GM18868 (cell line): ENCODE results near the gene CXCL14.

Source experiments
- ATAC-seq: cut with Tn5 transposase; IDR thresholded peaks from one replicate; pipeline ENCODE4 v1.9.1; 2021; ENCODE audit warnings: mild to moderate bottlenecking, moderate library complexity; ENCODE audit not compliant: unreplicated experiment

The CXCL14 gene, protein sequence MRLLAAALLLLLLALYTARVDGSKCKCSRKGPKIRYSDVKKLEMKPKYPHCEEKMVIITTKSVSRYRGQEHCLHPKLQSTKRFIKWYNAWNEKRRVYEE

DNA sequence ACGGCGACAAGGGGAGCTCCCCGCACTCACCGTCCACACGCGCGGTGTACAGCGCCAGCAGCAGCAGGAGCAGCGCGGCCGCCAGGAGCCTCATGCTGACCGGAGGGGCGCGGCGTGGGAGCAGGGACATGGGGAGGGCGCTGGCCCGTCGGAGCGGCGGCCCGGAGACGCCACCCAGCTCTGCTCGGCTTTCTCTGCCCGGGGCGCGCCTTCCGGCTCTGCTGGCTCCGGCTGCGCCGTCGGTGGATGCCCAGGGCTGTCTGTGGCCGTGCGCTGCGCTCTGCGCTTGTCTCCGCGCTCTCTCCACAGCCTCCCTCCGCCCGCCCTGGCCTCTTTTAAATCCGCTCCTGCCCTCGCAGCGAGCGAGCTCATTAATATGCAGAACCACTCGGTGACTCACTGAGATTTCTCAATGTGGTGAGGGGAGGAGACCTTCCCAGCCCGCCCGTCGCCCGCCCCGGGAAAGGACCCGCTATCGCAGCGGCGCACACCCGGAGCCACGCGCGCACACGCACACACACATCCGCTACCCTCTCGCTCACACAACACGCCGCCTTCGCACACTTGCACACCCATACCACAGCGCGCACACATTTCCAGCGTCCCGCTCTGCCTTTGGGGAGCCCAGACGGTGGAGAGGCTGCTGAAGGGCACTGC is at the start of gene CXCL14:
CXCL14 (minus strand) TSS at position 307 of the 657 bp plus-strand sequence; CDS start at position 94, 213 bp downstream.
- ATAC-seq, result no peak

DNA sequence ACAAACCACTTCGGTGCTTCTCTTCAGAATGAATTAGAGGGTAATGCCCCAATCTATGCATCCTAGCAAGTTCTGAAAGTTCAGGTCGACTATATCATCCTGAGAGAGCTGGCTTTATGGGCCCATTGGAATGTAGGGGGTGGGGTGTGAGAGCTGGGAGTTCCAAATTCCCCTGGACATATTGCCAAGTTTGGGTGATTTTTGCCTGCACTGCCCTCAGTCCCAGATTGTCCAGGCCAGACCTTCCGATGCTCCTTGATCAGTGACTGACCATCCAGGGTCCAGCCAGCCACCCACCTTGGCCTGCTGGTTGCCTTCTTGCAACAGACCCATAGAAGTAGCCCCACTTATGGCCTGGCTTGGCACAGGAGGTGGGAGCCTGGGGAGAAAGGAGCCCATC is 47.8 kb upstream of the CXCL14 start:
- ATAC-seq, result no peak

DNA sequence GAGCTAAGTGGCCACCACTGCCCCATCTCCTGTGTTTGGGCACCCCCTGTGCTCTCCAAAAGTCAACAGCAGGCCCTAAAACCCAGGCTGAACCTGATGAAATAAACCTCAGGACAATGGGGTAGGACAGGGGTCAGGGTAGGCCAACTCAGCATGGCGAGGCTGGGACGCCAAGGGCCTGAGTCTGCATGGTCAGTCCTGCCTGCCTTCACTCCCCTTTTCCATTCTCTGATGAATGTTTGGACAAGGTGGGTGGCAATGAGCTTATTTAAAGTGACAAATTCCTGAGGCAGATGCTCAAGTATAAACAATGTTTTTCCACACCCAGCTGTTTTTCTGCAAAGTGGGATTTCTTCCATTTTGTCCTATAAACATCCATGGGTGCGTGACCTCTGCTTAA is 47.2 kb upstream of the CXCL14 start:
- ATAC-seq, result no peak

DNA sequence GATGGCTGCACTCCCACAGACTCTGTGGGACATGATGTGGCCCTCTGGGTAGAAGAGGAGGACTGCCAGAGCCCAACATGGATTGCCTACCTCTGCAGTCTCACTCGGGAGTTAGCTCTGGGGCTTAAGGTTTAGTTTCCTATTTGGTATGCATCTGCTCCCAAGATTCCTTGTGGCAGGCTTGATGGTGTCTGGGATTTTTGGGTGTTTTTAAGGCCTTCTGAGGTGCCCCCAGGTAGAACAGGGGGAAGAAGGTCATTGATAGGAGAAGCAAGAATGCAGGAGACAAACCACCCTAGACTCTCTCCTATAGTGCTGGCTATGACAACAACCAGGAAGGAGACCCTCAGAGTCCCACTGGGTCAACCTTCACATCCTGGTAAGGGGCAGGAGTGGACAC is 46.7 kb upstream of the CXCL14 start:
- ATAC-seq, result no peak

DNA sequence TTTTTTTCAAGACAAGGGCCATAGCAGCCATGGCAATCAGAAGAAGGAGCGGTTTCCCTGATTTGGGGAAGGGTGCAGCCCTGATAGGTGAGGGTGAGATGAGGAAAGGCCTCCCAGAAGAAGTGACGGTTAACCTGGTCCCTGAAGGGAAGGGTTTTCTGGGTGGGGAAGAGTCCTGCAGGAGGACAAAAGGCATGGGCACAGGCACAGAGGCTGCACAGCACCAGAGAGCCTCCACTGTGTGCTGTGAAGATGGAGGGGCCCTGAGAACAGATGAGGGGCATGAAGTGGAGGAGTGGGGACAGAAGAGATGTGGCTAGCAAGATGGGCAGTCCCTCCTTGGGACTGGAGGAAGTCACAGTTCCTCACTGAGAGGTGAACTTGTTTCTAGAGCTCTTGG is 46.3 kb upstream of the CXCL14 start:
- ATAC-seq, result no peak

DNA sequence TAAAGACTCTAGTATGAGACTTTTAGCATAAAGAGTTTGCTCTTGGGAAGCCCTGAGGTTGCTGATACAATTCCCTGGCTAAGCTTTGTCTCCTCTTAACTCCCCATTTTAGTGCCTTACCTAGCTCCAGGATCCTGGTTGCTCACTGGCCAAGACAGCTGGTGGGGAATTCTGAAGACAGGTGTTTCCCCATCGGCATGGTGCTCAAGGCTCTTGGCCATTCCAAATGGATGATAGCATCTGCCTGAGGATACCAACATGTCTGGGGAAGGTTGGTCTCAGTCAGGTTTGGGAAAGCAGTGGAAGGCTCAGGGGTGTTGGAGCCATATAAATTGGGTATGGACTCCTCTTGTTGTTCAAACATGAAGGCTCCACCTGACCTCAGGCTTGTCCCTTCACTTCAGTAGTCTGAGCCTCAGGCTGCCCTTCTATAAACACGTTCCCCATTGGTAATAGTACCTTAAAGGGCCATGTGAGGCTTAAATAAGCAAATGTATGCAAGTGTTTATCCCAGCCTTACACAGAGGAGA is 44.5 kb upstream of the CXCL14 start:
- ATAC-seq, result no peak

DNA sequence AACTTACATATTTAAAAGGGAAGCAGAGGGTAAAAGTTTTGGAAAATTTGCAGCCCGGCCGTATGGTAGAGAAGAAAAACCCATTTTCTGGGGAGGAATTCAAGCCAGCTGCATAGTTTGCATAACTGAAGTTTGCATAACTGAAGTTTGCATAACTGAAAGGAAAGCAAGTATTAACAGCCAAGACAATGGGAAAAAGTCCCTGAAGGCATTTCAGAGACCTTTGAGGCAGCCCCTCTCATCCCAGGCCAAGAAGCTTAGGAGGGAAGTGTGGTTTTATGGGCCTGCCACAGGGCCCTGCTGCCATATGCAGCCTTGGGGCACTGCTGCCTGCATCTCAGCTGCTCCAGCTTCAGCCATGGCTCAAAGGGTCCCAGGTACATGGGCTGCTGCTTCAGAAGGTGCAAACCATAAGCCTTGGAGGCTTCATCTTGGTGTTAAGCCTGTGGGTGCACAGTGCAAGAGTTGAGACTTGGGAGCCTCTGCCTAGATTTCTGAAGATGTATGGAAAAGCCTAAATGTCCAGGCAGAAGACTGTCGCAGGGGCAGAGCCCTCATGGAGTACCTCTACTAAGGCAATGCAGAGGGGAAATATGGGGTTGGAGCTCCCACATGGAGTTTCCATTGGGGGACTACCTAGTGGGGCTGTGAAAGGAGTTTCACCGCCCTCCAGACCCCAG is 36.9 kb upstream of the CXCL14 start:
- ATAC-seq, result no peak

DNA sequence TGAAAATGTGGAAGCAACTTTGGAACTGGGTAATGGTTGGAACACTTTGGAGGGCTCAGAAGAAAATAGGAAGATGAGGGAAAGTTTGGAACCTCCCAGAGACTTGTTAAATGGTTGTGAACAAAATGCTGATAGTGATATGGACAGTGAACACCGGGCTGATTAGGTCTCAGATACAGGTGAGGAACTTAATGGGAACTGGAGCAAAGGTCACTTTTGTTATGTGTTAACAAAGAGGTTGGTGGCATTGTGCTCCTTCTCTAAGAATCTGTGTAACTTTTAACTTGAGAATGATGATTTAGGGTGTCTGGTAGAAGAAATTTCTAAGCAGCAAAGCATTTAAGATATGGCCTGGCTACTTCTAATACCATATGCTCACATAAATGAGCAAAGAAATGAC is 36.4 kb upstream of the CXCL14 start:
- ATAC-seq, result no peak

DNA sequence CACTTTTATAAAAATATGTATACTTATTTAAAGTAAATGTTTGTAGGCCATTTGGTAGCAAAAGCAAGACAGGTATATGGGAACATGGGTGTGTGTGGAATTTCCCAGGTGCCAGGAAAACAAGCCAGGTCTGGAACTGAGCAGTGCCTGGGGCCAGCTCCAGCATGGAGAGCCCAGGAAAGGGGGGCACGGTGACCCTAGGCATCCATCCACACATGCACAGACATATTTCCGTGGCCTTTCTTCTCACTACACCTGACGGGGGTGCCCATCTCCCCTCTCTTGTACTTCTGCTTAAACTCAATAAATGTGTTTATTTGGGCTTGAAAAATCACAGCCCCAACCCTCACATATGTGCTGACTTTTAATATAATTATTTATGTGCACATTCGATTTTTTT is 31.2 kb upstream of the CXCL14 start:
- ATAC-seq, result no peak

DNA sequence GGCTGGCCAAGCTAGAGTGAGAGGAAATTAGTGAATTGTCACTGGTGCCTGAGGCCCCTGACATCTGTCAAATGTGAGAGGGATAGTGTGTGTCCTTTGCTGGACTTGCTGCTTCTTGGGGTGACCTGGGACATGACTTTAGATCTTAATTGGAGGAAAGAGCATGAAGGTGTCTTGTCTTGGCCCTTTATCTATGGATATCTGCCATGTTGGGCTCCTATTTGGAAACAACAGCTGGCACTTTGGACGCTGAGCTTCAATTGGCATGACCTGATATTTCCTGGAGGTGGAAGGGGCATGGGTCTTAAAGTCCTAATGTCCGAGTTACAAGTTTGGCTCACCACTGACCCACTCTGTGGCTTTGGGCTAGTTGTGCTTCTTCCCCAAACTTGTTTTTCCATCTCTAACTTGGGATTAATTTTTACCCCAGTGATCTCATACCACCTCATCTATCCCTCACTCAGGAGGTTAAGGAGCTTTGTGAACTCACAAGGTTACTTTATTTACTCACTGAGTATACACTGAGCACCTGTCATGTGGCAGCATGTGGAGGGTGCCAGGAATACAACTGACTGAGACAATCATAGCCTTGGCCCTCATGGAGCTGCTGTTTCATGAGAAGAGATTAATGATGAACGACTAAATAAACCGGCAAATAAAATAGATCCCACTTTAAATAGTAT is 30.1 kb upstream of the CXCL14 start:
- no peak for ATAC-seq

DNA sequence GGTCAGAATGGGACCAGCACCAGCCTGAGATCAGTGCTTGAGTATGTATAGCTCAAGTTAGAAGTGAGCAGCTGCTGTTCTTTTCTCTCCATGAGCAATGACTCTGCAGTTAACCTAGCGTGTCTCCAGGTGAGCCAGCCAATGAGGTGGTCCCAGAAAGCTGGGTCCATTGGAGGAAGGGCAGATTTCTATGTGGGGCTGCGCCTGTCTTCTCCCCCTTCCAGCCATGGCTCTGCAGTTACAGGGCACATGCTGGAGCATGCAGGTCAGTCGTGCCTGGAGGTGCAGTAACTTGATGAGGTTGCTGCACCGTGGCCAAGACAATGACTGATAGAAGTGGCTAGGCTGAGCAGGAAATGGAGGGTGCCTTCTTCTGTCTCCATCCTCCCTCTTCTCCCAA is 29.6 kb upstream of the CXCL14 start:
- no peak for ATAC-seq

DNA sequence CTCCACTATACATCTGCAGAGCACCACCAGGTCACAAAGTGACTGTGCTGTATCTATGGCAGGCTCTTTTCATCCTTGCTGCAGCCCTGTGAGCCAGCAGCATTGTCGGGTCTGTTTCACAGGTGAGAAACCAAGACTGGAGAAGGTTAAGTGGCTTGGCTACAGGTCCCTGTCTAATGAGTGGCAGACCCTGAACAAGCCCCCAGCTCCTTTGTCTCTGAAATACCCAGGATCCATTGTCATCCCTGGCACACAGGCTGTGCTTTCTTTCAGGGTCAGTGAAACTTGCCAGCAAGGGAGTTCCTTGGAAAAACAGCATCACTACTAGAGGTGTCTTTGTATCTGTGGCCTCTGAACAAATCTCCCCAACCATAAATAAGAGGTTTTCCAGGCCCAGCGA is 27.6 kb upstream of the CXCL14 start:
- ATAC-seq, result no peak

DNA sequence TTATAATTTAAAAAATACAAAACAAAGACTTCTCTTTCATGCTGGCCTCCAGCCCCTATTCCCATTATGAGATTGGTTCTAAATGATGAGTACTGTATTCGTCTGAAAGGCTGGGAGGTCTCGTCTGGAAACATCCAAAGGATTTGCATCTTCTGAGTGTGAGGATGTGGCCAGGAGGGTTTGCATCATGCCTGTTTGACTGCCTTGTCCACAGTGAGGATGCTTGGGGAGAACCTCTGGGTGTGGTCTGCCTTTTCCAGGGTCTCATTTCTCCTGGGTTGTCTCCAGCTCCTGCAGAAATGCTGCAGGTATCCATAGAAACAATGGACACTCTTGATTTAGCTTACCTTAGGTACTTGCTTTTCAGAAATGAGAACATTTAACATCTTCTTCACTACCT is 26.4 kb upstream of the CXCL14 start:
- ATAC-seq, result no peak

DNA sequence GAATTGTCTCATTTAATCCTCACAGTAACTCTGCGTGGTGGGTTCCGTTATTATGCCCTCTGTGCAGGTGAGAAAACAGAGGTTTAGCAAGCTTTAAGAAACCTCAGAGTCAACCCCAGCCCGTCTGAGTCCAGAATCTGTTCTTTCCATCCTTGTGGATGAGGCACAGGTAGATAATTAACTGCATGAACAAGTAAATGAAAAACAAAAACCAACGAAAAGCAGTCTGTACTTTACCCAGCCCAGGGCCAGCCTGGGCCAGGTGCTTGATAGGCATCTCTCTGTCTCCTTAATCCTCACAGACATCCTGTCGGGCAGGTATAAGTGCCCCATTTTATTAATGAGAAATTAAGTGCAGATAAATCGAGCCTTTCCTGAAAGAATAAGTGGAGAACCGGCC is 25.3 kb upstream of the CXCL14 start:
- no peak for ATAC-seq

DNA sequence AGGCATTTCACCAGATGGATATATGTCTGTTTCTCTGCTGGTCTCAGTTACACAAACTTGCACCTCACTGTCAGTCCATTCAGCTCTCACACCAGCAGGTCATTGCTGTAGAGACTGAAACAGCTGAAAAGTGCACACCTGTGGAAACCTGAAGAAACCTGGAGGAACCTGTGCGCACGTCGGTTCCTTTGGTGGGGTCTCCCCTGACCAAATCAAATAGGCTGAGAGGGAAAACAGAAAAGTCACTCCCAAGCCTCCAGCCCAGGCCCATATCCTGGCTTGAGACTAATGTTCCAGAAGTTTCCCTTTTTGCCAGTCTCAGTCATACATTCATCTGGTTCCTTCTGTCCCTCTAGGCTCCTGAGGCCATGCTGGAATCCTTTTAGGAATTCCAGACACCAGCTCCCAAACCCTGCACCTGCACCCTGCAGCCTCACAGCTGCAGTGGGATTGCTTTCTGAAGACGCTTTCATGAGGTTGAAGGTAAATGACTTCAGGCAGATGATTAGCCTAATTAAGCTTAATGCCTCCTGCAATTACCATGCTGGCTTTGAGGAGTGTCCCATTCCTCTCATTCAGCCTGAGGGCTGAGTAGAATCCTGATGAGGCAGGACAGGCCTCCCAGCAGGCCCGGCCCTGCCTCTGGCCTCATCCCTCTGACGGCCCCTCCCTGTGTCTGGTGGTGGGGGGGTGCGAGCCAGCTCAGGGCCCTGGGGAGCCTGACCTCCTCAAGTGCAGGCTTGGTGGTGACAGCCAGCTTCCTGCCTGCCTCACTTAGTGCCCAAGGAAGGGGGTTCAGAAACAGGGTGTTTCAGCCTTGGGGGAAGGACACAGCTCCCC is 24.3 kb upstream of the CXCL14 start:
- no peak for ATAC-seq

DNA sequence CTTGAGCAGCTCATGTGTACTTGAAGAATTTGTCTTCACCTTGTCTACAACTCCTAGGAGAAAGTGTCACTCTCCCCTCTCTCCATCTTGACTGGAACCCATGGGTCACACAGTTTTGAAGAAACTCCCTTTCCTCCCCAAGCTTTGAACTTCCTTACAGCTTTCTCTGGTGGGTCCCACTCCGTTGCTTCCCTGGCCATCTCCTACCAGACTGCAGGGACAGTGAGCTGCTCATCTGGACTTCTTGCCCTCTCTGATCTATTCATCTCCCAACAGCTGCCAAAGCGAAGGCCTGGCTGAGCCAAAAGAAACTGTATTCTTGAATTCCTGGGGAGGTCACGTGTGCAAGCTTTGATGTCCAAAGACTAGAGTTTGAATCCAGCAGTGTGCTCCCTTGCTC is 22.7 kb upstream of the CXCL14 start:
- no peak for ATAC-seq

DNA sequence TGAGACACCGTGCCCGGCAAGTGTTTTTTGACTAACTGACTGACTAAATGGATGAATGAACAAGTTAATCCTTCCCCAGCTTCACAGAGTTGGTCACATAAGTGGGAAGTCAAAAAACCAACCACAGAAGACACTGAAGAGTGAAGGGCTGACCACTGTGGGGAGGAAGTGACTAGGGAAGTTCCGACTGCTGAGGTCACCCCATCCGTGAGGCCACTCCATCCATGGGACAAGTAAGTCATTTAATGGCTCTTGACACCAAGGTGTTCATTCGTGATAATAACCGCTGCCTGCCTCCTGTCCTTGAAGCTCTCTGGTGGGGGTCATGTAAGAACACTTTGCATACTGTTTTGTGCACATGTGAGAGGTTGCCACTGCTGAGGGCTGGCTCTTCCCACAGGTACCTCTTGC is 22.2 kb upstream of the CXCL14 start:
- ATAC-seq, result no peak

DNA sequence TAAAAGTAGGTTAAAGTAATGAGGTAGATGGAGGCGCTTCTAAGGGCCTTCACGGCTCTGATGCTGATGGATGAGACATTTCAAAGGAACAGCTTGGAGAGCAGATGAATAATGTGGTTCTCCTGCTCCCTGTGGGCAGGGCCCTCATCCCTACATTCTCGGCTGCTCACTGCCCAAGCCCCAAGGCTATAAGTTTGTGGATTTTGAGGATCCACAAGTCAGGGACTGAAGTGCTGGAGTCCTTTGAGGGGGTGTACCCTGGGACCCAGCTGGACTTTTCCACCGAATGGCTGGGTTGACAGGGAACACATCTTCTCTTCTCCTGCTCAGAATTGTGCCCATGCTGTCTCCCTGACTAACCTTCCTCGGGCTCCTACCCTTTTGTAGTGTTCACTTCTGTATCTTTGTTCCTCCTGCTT is 21.4 kb upstream of the CXCL14 start:
- no peak for ATAC-seq

DNA sequence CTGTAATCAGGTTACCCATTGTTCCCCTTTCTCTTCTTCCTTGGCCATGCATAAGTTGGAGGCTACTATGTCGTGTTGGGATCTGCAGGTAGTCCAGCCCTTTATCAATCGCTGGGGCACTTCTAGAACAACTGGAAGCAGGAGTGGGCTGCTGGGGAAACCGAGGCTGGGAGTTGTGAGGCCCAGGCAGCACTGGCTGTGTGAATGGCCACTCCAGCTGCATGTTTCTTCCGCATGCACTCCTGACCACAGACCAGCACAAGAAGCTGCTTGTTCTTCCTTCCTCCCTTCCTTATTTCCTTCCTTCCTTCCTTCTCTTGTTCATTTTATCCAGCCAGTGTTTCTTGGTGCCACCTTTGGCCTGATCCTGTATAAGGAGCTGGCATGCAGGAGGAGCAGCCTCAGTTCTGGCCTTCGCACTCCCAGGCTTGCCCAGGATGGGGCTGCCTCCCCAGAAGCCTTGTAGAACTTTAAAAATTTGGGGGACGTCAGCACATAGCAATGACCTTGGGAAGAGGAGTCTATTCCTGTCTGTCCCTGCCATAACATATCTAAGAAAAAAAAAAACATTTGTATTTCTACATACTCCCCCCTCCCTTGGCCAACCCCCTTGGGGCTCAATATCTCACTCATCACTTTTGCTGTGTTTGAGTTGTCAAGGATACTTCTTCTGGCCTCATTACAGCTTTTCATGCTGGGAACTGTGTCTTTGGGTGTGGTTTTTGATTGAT is 20.8 kb upstream of the CXCL14 start:
- ATAC-seq, result no peak

DNA sequence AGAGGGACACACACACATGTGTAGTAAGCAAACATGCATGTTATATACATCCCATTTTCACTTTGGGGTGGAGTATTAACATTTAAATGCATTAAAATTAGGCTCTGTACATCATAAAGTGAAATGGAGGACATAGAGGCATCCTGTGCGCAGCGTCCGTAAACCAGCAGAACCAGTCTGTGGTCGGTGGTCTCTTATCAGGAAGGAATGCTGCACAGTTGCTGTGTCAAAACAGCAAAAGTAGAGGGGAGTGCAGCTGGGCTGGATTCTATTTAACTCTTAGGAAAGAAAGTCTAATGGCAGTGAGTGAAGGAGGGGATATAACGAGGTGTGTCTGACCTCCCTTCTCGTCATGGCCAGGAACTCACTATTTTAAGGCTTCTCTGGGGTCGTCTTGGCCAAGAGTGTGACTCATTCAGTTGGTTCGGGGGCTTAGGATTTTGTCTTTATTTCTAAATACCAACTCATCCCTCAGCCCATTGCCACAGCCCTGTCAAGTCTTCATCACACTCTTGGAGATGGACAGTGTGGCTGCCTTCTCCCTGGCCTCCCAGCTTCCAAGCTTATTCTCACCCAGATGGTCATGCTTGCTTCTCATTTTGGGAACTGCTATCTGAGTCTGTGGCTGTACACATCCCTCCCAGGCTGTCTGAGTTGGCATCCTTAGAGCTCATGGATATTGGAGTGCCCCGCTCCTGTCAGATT is 20.1 kb upstream of the CXCL14 start:
- ATAC-seq, result no peak
